H1 (cell line): ENCODE results near the gene SCNN1A.

ENCODE experiments used
- BRCA1 ChIP-seq: IDR thresholded peaks from 2 replicates; pipeline ENCODE4 v1.6.1; 2012; ENCODE audit warnings: low read depth, low read length, improper control_type of control experiment
- EP300 ChIP-seq, 2 experiments: IDR thresholded peaks; 1 replicate in 1 of 2; 2 replicates in 1 of 2; pipeline ENCODE4 v1.6.1; 2011 to 2012; ENCODE audit warnings: low read depth in 2 of 2, low read length in 2 of 2, mild to moderate bottlenecking in 2 of 2, borderline replicate concordance in 1 of 2, inconsistent platforms in 1 of 2, moderate library complexity in 1 of 2
- KDM5A ChIP-seq: fragments of 200-600 bp; IDR thresholded peaks from 2 replicates; pipeline ENCODE4 v1.7.1; 2012; ENCODE audit warnings: mild to moderate bottlenecking, low read length, inconsistent platforms, mixed read lengths
- POLR2A ChIP-seq, 2 experiments: IDR thresholded peaks; 1 replicate in 1 of 2; 2 replicates in 1 of 2; pipeline ENCODE4 v1.6.1; 2011; ENCODE audit warnings: low read depth in 2 of 2, low read length in 2 of 2, mild to moderate bottlenecking in 2 of 2; ENCODE audit errors: control extremely low read depth in 1 of 2
- SIN3A ChIP-seq, 2 experiments: IDR thresholded peaks in 1 of 2; conservative IDR thresholded peaks in 1 of 2; 2 replicates each; pipeline ENCODE4 v1.6.1; 2011 to 2012; ENCODE audit warnings: low read length in 2 of 2, improper control_type of control experiment in 1 of 2, low read depth in 1 of 2, mild to moderate bottlenecking in 1 of 2
- SIX5 ChIP-seq: IDR thresholded peaks from 2 replicates; pipeline ENCODE4 v1.6.1; 2011; ENCODE audit warnings: mild to moderate bottlenecking, low read depth, low read length
- TBP ChIP-seq: IDR thresholded peaks from 2 replicates; pipeline ENCODE4 v1.6.1; 2011; ENCODE audit warnings: low read depth, low read length, improper control_type of control experiment
- TEAD4 ChIP-seq: IDR thresholded peaks from 2 replicates; pipeline ENCODE4 v1.6.1; 2012; ENCODE audit warnings: low read depth, low read length, inconsistent platforms, mixed read lengths
- TF ChIP-seq, protein P1 (sequence below), 3 experiments: IDR thresholded peaks; 1 replicate in 2 of 3; 2 replicates in 1 of 3; pipeline versions ENCODE4 v1.5.1 to v1.6.1; 2011; ENCODE audit warnings: low read length in 3 of 3, mild to moderate bottlenecking in 3 of 3, inconsistent platforms in 2 of 3, low read depth in 1 of 3, moderate library complexity in 1 of 3; ENCODE audit not compliant: insufficient read depth in 1 of 3; ENCODE audit errors: control extremely low read depth in 1 of 3

GRCh38 chr12:6418796-6419195 lies 43.4 kb upstream of the SCNN1A start:
- TF ChIP-seq, protein P1, sequence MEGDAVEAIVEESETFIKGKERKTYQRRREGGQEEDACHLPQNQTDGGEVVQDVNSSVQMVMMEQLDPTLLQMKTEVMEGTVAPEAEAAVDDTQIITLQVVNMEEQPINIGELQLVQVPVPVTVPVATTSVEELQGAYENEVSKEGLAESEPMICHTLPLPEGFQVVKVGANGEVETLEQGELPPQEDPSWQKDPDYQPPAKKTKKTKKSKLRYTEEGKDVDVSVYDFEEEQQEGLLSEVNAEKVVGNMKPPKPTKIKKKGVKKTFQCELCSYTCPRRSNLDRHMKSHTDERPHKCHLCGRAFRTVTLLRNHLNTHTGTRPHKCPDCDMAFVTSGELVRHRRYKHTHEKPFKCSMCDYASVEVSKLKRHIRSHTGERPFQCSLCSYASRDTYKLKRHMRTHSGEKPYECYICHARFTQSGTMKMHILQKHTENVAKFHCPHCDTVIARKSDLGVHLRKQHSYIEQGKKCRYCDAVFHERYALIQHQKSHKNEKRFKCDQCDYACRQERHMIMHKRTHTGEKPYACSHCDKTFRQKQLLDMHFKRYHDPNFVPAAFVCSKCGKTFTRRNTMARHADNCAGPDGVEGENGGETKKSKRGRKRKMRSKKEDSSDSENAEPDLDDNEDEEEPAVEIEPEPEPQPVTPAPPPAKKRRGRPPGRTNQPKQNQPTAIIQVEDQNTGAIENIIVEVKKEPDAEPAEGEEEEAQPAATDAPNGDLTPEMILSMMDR (IDR thresholded peaks at IDR 0.05; ENCODE audit: control extremely low read depth in 1 of 3, insufficient read depth in 1 of 3, low read depth in 1 of 3, low read length in 3 of 3), result no peak
- TF ChIP-seq SIX5 (no peak), EP300 (IDR thresholded peaks at IDR 0.05; ENCODE audit: borderline replicate concordance in 1 of 2, low read depth in 2 of 2, low read length in 2 of 2) (no peak), POLR2A (IDR thresholded peaks at IDR 0.05; ENCODE audit: control extremely low read depth in 1 of 2, low read depth in 2 of 2, low read length in 2 of 2) (no peak), TBP (no peak), KDM5A (no peak), TEAD4 (no peak), BRCA1 (no peak), SIN3A (conservative IDR thresholded peaks at IDR 0.05 in 1 of 2, IDR thresholded peaks at IDR 0.05 in 1 of 2; ENCODE audit: low read depth in 1 of 2, low read length in 2 of 2) (no peak)
